Sigmoid colon (tissue), 7 donors: ENCODE data around the gene FBP1. TPM values are rescaled to one million over a fixed set of nuclear protein-coding genes. Genes with fewer than 3 reads are reported as not detected.

ENCODE experiments used
- DNase-seq: peaks from one replicate; pipeline ENCODE4 v3.0.0-alpha.2; 2019
- H3K27ac ChIP-seq, 4 donors: fragments of 200-600 bp; sonication (generic); one replicate each; pipeline ENCODE4 v1.5.1; 2016 to 2019; ENCODE audit warnings: mild to moderate bottlenecking in 1 of 4
- H3K27me3 ChIP-seq, 3 donors: fragments of 200-600 bp; sonication (generic); one replicate each; pipeline ENCODE4 v1.5.1; 2019; ENCODE audit warnings: mild to moderate bottlenecking in 1 of 3
- H3K36me3 ChIP-seq, 4 donors: fragments of 200-600 bp; sonication (generic); one replicate each; pipeline ENCODE4 v1.5.1; 2016 to 2019
- H3K4me1 ChIP-seq, 4 donors: fragments of 200-600 bp; sonication (generic); one replicate each; pipeline ENCODE4 v1.5.1; 2017 to 2019
- H3K4me3 ChIP-seq, 4 donors: fragments of 200-600 bp; sonication (generic); one replicate each; pipeline ENCODE4 v1.5.1; 2017 to 2019; ENCODE audit warnings: mild to moderate bottlenecking in 2 of 4, moderate library complexity in 1 of 4
- H3K9me3 ChIP-seq, 4 donors: fragments of 200-600 bp in 3 of 4; sonication (generic) in 3 of 4; one replicate each; pipeline versions ENCODE4 v1.5.1 to v1.6.1; 2013 to 2019
- CTCF ChIP-seq, 4 experiments: fragments of 450-650 bp in 3 of 4; fragments of 200-600 bp in 1 of 4; IDR thresholded peaks; one replicate each; pipeline ENCODE4 v1.5.1; 2016 to 2019; ENCODE audit warnings: antibody characterized with exemption in 4 of 4, mild to moderate bottlenecking in 3 of 4, moderate library complexity in 2 of 4
- EP300 ChIP-seq, 4 donors: sonication (generic); formaldehyde crosslinking; IDR thresholded peaks; one replicate each; pipeline ENCODE4 v1.6.1; 2017; ENCODE audit warnings: antibody characterized with exemption in 4 of 4
- POLR2A ChIP-seq, 2 donors: fragments of 450-650 bp; IDR thresholded peaks; one replicate each; pipeline ENCODE4 v1.6.1; 2016; ENCODE audit warnings: antibody characterized with exemption in 2 of 2, mild to moderate bottlenecking in 2 of 2, moderate library complexity in 2 of 2
- POLR2AphosphoS5 ChIP-seq, 4 donors: sonication (generic); formaldehyde crosslinking; IDR thresholded peaks; one replicate each; pipeline ENCODE4 v1.6.1; 2017; ENCODE audit warnings: antibody characterized with exemption in 4 of 4
- whole genome bisulfite sequencing, 2 donors: extraction: QIAGEN DNeasy Blood & Tissue Kit; methylation state at CpG; one replicate each; pipeline ENCODE4 v1.1.7; 2013; 5-methylcytosine and 5-hydroxymethylcytosine counted together
- intact Hi-C: fragments of 100-400 bp; cut with DNase I; formaldehyde crosslinking; loops from one replicate; pipeline ENCODE4 v1.15.1; 2023
- polyA plus RNA-seq, 3 donors: library from polyadenylated mRNA; stranded (reverse); fragments of 200-250 nt; gene quantifications; one replicate each; pipeline ENCODE4 v1.2.3, GENCODE V29; 2013
- total RNA-seq, 4 donors: library from RNA; depleted of rRNA; stranded (reverse); fragments of >200 nt; gene quantifications; one replicate each; pipeline ENCODE4 v1.1.0, GENCODE V29; 2016
- donor health status: healthy with polysubstance abuse.
- donor health status: Bipolar disorder and iron deficiency.
- donor health status: healthy.

FBP1 gene
- total and polyA plus RNA-seq, 7 donors: 2.2 to 48.8 (median 8.2) TPM

- no peaks in the 10 kb centered on the region for H3K36me3 ChIP-seq
- no peak for DNase-seq
- no peak for TF ChIP-seq CTCF (IDR thresholded peaks at IDR 0.05)
- no peak for TF ChIP-seq POLR2A (IDR thresholded peaks at IDR 0.05)
- no peak for TF ChIP-seq EP300 (IDR thresholded peaks at IDR 0.05)
- TF ChIP-seq POLR2AphosphoS5 (IDR thresholded peaks at IDR 0.05): no peak
- no peaks in the 10 kb centered on the region for H3K9me3 ChIP-seq
- H3K27ac ChIP-seq: no peak overlapping the region
- intact Hi-C loops: no loop called here
- no peaks in the 10 kb centered on the region for H3K4me1 ChIP-seq
- H3K4me3 ChIP-seq: no peak overlapping the region
- no peaks in the 10 kb centered on the region for H3K27me3 ChIP-seq
- 97 to 98% methylated on average over 4 of the region's 4 CpGs for WGBS, 2 donors
Observed at GRCh38 chr9:94650949-94651348, 11.6 kb upstream of the FBP1 start.

GRCh38 chr9:94649100-94649819, 9.9 kb upstream of the FBP1 start:
- Histone ChIP-seq H3K27ac (peak overlapping the region in 1 of 4 donors; percentile 44), H3K36me3 (no peaks in the 10 kb centered on the region), H3K9me3 (no peaks in the 10 kb centered on the region), H3K27me3 (no peaks in the 10 kb centered on the region), H3K4me1 (no peaks in the 10 kb centered on the region), H3K4me3 (no peak overlapping the region)
- WGBS, 2 donors: 67 to 72% methylated on average over 12 of the region's 12 CpGs
- no peak for DNase-seq
- TF ChIP-seq POLR2AphosphoS5 (IDR thresholded peaks at IDR 0.05): no peak
- no peak for TF ChIP-seq CTCF (IDR thresholded peaks at IDR 0.05)
- TF ChIP-seq POLR2A (IDR thresholded peaks at IDR 0.05): no peak
- intact Hi-C loops: no loop called here

GRCh38 chr9:94648185-94648584, 8.9 kb upstream of the FBP1 start:
- H3K27me3 ChIP-seq: no peaks in the 10 kb centered on the region
- H3K36me3 ChIP-seq: no peaks in the 10 kb centered on the region
- 94% methylated on average over 2 of the region's 2 CpGs for WGBS, 2 donors
- DNase-seq: no peak
- intact Hi-C loops: no loop called here
- H3K27ac ChIP-seq: no peak overlapping the region
- TF ChIP-seq POLR2A (IDR thresholded peaks at IDR 0.05) (no peak), POLR2AphosphoS5 (IDR thresholded peaks at IDR 0.05) (no peak), EP300 (IDR thresholded peaks at IDR 0.05) (no peak), CTCF (IDR thresholded peaks at IDR 0.05) (no peak)
- H3K4me1 ChIP-seq: no peaks in the 10 kb centered on the region
- H3K9me3 ChIP-seq: no peaks in the 10 kb centered on the region
- no peak overlapping the region for H3K4me3 ChIP-seq

GRCh38 chr9:94645901-94646300, 6.6 kb upstream of the FBP1 start:
- no peak for DNase-seq
- Histone ChIP-seq H3K27ac (no peak overlapping the region), H3K4me3 (no peak overlapping the region), H3K9me3 (no peaks in the 10 kb centered on the region), H3K27me3 (no peaks in the 10 kb centered on the region), H3K36me3 (no peaks in the 10 kb centered on the region), H3K4me1 (no peaks in the 10 kb centered on the region)
- TF ChIP-seq EP300 (IDR thresholded peaks at IDR 0.05) (no peak), POLR2A (IDR thresholded peaks at IDR 0.05) (no peak), CTCF (IDR thresholded peaks at IDR 0.05) (no peak), POLR2AphosphoS5 (IDR thresholded peaks at IDR 0.05) (no peak)
- intact Hi-C loops: no loop called here
- WGBS, 2 donors: 74 to 84% methylated on average over 6 of the region's 6 CpGs

- WGBS, 2 donors: 39 to 75% methylated on average over 5 of the region's 5 CpGs
- Histone ChIP-seq H3K4me3 (no peak overlapping the region), H3K36me3 (no peaks in the 10 kb centered on the region), H3K9me3 (no peaks in the 10 kb centered on the region), H3K27me3 (peaks cover 0 to under 1% (median 0%) of the 10 kb centered on the region in 3 donors), H3K4me1 (peaks cover 0 to 6% (median 2%) of the 10 kb centered on the region in 4 donors), H3K27ac (no peak overlapping the region)
- intact Hi-C loops: no loop called here
- TF ChIP-seq POLR2A (IDR thresholded peaks at IDR 0.05) (no peak), POLR2AphosphoS5 (IDR thresholded peaks at IDR 0.05) (no peak), EP300 (IDR thresholded peaks at IDR 0.05) (no peak), CTCF (IDR thresholded peaks at IDR 0.05) (no peak)
- no peak for DNase-seq
Observed at GRCh38 chr9:94644543-94644942, 5.2 kb upstream of the FBP1 start.
